Fibroblast of lung (primary cell): ENCODE results near the gene POLG.

ENCODE experiments used
- CTCF ChIP-seq, 2 donors: IDR thresholded peaks in 1 of 2; conservative IDR thresholded peaks in 1 of 2; 1 replicate in 1 of 2; 2 replicates in 1 of 2; pipeline ENCODE4 v1.5.1; 2011 to 2012; ENCODE audit warnings: low read length in 2 of 2, control low read depth in 1 of 2, inconsistent platforms in 1 of 2, low read depth in 1 of 2, mild to moderate bottlenecking in 1 of 2
- EZH2 ChIP-seq: IDR thresholded peaks from 2 replicates; pipeline ENCODE4 v1.5.1; 2012; ENCODE audit warnings: low read length, control low read depth, mild to moderate bottlenecking; ENCODE audit errors: missing control alignments

- TF ChIP-seq CTCF (conservative IDR thresholded peaks at IDR 0.05 in 1 of 2, IDR thresholded peaks at IDR 0.05 in 1 of 2; ENCODE audit: low read depth in 1 of 2, low read length in 2 of 2), result no peak
- TF ChIP-seq EZH2, result no peak
Measured at GRCh38 chr15:89353991-89354390, 19.4 kb upstream of the POLG start.
